ENCODE measurements around the gene SYCP3. TPM values are rescaled to one million over a fixed set of nuclear protein-coding genes. Genes with fewer than 3 reads are reported as not detected.

SYCP3 gene
- total RNA-seq, 4 donors from 2014 or later, result not detected

DNA sequence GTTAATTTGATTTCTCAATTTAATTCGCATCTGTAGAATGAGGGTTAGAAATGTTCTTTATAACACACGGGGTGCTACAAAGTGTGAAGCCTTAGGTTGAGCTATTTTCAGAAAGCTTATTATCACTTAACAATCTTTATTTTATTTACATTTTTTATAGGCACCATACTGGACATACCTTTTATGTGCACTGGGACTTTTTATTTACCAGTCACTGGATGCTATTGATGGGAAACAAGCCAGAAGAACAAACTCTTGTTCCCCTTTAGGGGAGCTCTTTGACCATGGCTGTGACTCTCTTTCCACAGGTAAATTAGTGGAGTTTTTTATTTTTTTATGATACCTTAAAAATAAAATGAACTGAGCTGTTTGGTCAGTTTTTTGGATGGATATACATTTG is 25.3 kb downstream of the SYCP3 start:
- Histone ChIP-seq H3K4me3 (no peak overlapping the region), H3K4me1 (peaks cover 14 to 49% (median 27%) of the 10 kb centered on the region in 4 donors), H3K36me3 (peaks cover 0 to 24% (median 0%) of the 10 kb centered on the region in 4 donors), H3K27me3 (no peaks in the 10 kb centered on the region), H3K27ac (replicated peaks in 1 of 4) (peak overlapping the region in 2 of 4 donors; percentile 5 to 50), H3K9me3 (no peaks in the 10 kb centered on the region)
- TF ChIP-seq EP300 (IDR thresholded peaks at IDR 0.05) (no peak), POLR2AphosphoS5 (IDR thresholded peaks at IDR 0.05) (no peak), POLR2A (IDR thresholded peaks at IDR 0.05; ENCODE audit: low read depth) (no peak)
- TF ChIP-seq, protein P1, sequence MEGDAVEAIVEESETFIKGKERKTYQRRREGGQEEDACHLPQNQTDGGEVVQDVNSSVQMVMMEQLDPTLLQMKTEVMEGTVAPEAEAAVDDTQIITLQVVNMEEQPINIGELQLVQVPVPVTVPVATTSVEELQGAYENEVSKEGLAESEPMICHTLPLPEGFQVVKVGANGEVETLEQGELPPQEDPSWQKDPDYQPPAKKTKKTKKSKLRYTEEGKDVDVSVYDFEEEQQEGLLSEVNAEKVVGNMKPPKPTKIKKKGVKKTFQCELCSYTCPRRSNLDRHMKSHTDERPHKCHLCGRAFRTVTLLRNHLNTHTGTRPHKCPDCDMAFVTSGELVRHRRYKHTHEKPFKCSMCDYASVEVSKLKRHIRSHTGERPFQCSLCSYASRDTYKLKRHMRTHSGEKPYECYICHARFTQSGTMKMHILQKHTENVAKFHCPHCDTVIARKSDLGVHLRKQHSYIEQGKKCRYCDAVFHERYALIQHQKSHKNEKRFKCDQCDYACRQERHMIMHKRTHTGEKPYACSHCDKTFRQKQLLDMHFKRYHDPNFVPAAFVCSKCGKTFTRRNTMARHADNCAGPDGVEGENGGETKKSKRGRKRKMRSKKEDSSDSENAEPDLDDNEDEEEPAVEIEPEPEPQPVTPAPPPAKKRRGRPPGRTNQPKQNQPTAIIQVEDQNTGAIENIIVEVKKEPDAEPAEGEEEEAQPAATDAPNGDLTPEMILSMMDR (IDR thresholded peaks at IDR 0.05), result no peak
- DNase-seq (ENCODE audit: extremely low spot score), result no peak
- intact Hi-C loops (cut with DNase I), result no loop called here
- WGBS, result 87% methylated on average over 2 of the region's 2 CpGs

DNA sequence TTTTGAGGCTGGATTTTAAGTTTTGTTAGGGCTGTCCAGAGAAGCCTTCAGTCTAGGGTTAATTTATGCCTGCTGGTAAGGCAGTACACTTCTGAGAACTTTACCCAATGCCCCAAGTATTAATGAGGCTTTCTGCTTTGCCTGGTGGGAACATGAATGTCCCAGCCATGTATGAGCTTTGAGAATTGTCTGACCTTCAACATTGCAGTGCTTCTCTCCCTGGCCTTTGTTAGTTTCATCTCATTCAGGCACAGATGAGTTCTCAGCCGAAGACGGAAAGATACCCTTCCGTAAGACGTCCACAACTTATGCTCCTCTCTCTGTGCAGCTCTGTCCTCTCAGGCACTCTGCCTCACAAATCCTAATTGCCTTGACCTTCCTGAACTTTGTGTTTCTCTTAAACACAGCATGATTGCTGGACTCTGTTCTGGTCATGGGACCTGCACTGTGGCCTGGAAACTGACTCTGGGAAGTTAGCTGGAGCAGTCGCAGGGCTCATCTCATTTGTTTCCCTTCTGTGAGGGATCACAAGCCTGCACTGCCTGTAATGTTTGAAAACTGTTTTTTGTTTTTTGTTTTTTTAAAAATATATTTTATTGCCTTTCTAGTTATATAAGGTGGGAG is 26.1 kb downstream of the SYCP3 start:
- Histone ChIP-seq H3K4me3 (peak overlapping the region in 1 of 4 donors; percentile 25), H3K36me3 (peaks cover 0 to 19% (median 0%) of the 10 kb centered on the region in 4 donors), H3K27me3 (no peaks in the 10 kb centered on the region), H3K27ac (replicated peaks in 1 of 4) (peak overlapping the region; percentile 5 to 61 (median 40)), H3K4me1 (peaks cover 14 to 55% (median 27%) of the 10 kb centered on the region in 4 donors), H3K9me3 (no peaks in the 10 kb centered on the region)
- DNase-seq (ENCODE audit: extremely low spot score), result no peak
- TF ChIP-seq POLR2AphosphoS5 (IDR thresholded peaks at IDR 0.05), result peak in 1 of 2 donors; percentile 54
- TF ChIP-seq, protein P1 (IDR thresholded peaks at IDR 0.05), result no peak
- no peak for TF ChIP-seq EP300 (IDR thresholded peaks at IDR 0.05)
- TF ChIP-seq POLR2A (IDR thresholded peaks at IDR 0.05; ENCODE audit: low read depth), result no peak
- intact Hi-C loops (cut with DNase I), result no loop called here
- WGBS, result 53% methylated on average over 5 of the region's 5 CpGs

DNA sequence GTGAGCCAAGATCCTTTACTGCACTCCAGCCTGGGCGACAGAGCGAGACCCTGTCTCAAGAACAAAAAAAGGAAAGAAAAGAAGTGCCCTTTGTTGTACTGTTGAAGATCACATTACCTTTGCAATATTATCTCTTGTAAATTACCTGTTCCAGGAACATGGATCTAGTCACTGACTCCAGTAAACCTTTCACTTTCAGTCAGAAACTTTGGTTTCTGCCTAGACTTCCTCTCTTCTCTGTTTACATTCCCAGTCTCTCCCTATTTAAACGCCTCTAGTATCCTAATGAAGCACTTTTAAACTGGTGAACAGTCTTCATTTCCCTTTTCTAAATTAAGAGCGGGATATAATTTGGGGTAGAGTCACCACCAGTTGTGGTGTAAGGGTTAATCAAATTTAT is 29.0 kb downstream of the SYCP3 start:
- DNase-seq (ENCODE audit: extremely low spot score), result no peak
- intact Hi-C loops (cut with DNase I), result no loop called here
- Histone ChIP-seq H3K9me3 (no peaks in the 10 kb centered on the region), H3K27me3 (no peaks in the 10 kb centered on the region), H3K4me1 (peaks cover 21 to 66% (median 32%) of the 10 kb centered on the region in 4 donors), H3K4me3 (no peak overlapping the region), H3K36me3 (peaks cover 0 to 5% (median 0%) of the 10 kb centered on the region in 4 donors), H3K27ac (replicated peaks in 1 of 4) (no peak overlapping the region)
- WGBS, result 82% methylated on average over 4 of the region's 4 CpGs
- TF ChIP-seq POLR2A (IDR thresholded peaks at IDR 0.05; ENCODE audit: low read depth), result no peak
- no peak for TF ChIP-seq EP300 (IDR thresholded peaks at IDR 0.05)
- TF ChIP-seq, protein P1 (IDR thresholded peaks at IDR 0.05), result no peak
- TF ChIP-seq POLR2AphosphoS5 (IDR thresholded peaks at IDR 0.05), result no peak

DNA sequence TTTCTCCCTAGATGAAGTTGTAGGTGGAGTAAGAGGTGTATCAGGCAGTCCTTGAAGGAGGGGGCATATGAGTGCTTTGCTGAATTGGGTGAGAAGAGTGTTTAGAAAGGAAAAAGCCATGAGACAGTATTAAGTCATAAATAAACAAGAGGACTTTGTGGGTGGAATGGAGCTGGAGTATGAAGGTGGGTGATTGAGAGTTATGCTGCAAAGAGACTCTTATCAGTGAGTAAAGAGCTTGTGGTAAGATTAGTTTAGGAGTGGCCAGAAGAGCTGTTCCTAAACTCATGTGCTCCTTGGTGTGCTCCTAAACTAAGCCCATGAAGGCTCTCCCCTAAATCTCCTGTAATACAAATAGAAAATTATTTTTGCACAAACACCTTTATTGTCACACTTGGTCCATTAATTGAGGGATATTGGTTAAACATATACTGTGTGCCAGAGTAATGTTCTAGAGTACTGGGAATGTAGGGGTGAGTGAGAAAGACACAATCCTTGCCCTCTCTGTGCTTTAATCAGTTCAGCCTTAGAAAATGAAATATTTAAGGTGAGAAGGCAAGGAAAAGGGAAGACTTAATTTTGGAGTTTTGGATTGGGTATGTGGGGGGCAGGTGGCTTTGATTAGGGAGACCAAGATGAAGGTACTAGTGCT is 32.0 kb downstream of the SYCP3 start:
- DNase-seq (ENCODE audit: extremely low spot score), result no peak
- intact Hi-C loops (cut with DNase I), result no loop called here
- TF ChIP-seq EP300 (IDR thresholded peaks at IDR 0.05), result no peak
- no peak for TF ChIP-seq POLR2A (IDR thresholded peaks at IDR 0.05; ENCODE audit: low read depth)
- TF ChIP-seq, protein P1 (IDR thresholded peaks at IDR 0.05), result no peak
- no peak for TF ChIP-seq POLR2AphosphoS5 (IDR thresholded peaks at IDR 0.05)
- Histone ChIP-seq H3K27me3 (no peaks in the 10 kb centered on the region), H3K4me3 (no peak overlapping the region), H3K27ac (replicated peaks in 1 of 4) (no peak overlapping the region), H3K9me3 (no peaks in the 10 kb centered on the region), H3K36me3 (no peaks in the 10 kb centered on the region), H3K4me1 (peaks cover 11 to 53% (median 31%) of the 10 kb centered on the region in 4 donors)

Data from esophagus muscularis mucosa (tissue), 4 donors.